Tibial nerve (tissue), 4 donors: ENCODE data around the gene SP5. TPM values are rescaled to one million over a fixed set of nuclear protein-coding genes. Genes with fewer than 3 reads are reported as not detected.

Experiments
- DNase-seq, 2 donors: peaks; one replicate each; pipeline ENCODE4 v3.0.0-alpha.2; 2019; ENCODE audit warnings: low spot score in 2 of 2
- H3K27ac ChIP-seq, 4 donors: fragments of 200-600 bp; sonication (generic) in 3 of 4; one replicate each; pipeline ENCODE4 v1.5.1; 2017 to 2019; ENCODE audit warnings: mild to moderate bottlenecking in 1 of 4
- H3K27me3 ChIP-seq, 2 donors: fragments of 200-600 bp; sonication (generic) in 1 of 2; one replicate each; pipeline versions ENCODE4 v1.5.1 to v1.6.0; 2017 to 2019
- H3K36me3 ChIP-seq, 3 donors: fragments of 200-600 bp; sonication (generic); one replicate each; pipeline ENCODE4 v1.5.1; 2018 to 2019
- H3K4me1 ChIP-seq, 4 donors: fragments of 200-600 bp; sonication (generic) in 3 of 4; one replicate each; pipeline ENCODE4 v1.5.1; 2017 to 2019
- H3K4me3 ChIP-seq, 4 donors: fragments of 200-600 bp; sonication (generic) in 3 of 4; one replicate each; pipeline ENCODE4 v1.5.1; 2017 to 2019; ENCODE audit warnings: mild to moderate bottlenecking in 1 of 4, moderate library complexity in 1 of 4
- H3K9me3 ChIP-seq, 4 donors: fragments of 200-600 bp; sonication (generic) in 3 of 4; one replicate each; pipeline ENCODE4 v1.5.1; 2017 to 2019
- CTCF ChIP-seq, 5 experiments: fragments of 200-600 bp in 3 of 5; fragments of 450-650 bp in 2 of 5; sonication (generic) in 3 of 5; IDR thresholded peaks; one replicate each; pipeline ENCODE4 v1.5.1; 2016 to 2019; ENCODE audit warnings: antibody characterized with exemption in 5 of 5, mild to moderate bottlenecking in 3 of 5, moderate library complexity in 2 of 5
- EP300 ChIP-seq, 2 donors: sonication (generic); formaldehyde crosslinking; IDR thresholded peaks; one replicate each; pipeline ENCODE4 v1.6.1; 2017; ENCODE audit warnings: antibody characterized with exemption in 2 of 2, mild to moderate bottlenecking in 1 of 2
- POLR2A ChIP-seq, 2 donors: fragments of 450-650 bp; IDR thresholded peaks; one replicate each; pipeline ENCODE4 v1.6.1; 2017; ENCODE audit warnings: antibody characterized with exemption in 2 of 2, mild to moderate bottlenecking in 2 of 2, moderate library complexity in 2 of 2
- WGBS, 2 donors: methylation state at CpG; one replicate each; pipeline ENCODE4 v1.1.5; 2018; 5-methylcytosine and 5-hydroxymethylcytosine counted together
- total RNA-seq, 4 donors: library from RNA; depleted of rRNA; stranded (reverse); fragments of >200 nt; gene quantifications; one replicate each; pipeline ENCODE4 v1.1.0, GENCODE V29; 2016

Gene SP5
- total RNA-seq, 4 donors from 2014 or later: 6.6 to 14.1 (median 8.4) TPM

GRCh38 chr2:170685591-170685990 lies 29.5 kb upstream of the SP5 start:
- WGBS, 2 donors: 33 to 46% methylated on average over 4 of the region's 4 CpGs
- DNase-seq: no peak
- Histone ChIP-seq H3K27me3 (no peaks in the 10 kb centered on the region), H3K4me3 (no peak overlapping the region), H3K36me3 (no peaks in the 10 kb centered on the region), H3K4me1 (no peaks in the 10 kb centered on the region), H3K9me3 (no peaks in the 10 kb centered on the region), H3K27ac (no peak overlapping the region)
- no peak for TF ChIP-seq EP300 (IDR thresholded peaks at IDR 0.05)
- no peak for TF ChIP-seq CTCF (IDR thresholded peaks at IDR 0.05)
- no peak for TF ChIP-seq POLR2A (IDR thresholded peaks at IDR 0.05)

GRCh38 chr2:170689481-170689880 lies 25.7 kb upstream of the SP5 start:
- TF ChIP-seq POLR2A (IDR thresholded peaks at IDR 0.05) (no peak), CTCF (IDR thresholded peaks at IDR 0.05) (no peak), EP300 (IDR thresholded peaks at IDR 0.05) (no peak)
- DNase-seq: no peak
- no peaks in the 10 kb centered on the region for H3K9me3 ChIP-seq
- H3K4me3 ChIP-seq: no peak overlapping the region
- no peaks in the 10 kb centered on the region for H3K36me3 ChIP-seq
- WGBS, 2 donors: 92 to 94% methylated on average over 5 of the region's 5 CpGs
- no peaks in the 10 kb centered on the region for H3K4me1 ChIP-seq
- H3K27ac ChIP-seq: no peak overlapping the region
- H3K27me3 ChIP-seq: no peaks in the 10 kb centered on the region

GRCh38 chr2:170690640-170691039 lies 24.5 kb upstream of the SP5 start:
- TF ChIP-seq CTCF (IDR thresholded peaks at IDR 0.05) (no peak), EP300 (IDR thresholded peaks at IDR 0.05) (no peak), POLR2A (IDR thresholded peaks at IDR 0.05) (no peak)
- DNase-seq: no peak
- no peaks in the 10 kb centered on the region for H3K27me3 ChIP-seq
- H3K36me3 ChIP-seq: no peaks in the 10 kb centered on the region
- no peaks in the 10 kb centered on the region for H3K4me1 ChIP-seq
- H3K4me3 ChIP-seq: no peak overlapping the region
- no peak overlapping the region for H3K27ac ChIP-seq
- 74% methylated on average over 8 of the region's 8 CpGs for WGBS, 2 donors
- no peaks in the 10 kb centered on the region for H3K9me3 ChIP-seq

- Histone ChIP-seq H3K27me3 (peaks cover 0 to 5% of the 10 kb centered on the region in 2 donors), H3K4me1 (no peaks in the 10 kb centered on the region), H3K4me3 (no peak overlapping the region), H3K9me3 (no peaks in the 10 kb centered on the region), H3K36me3 (no peaks in the 10 kb centered on the region), H3K27ac (no peak overlapping the region)
- DNase-seq: no peak
- no peak for TF ChIP-seq CTCF (IDR thresholded peaks at IDR 0.05)
- no peak for TF ChIP-seq EP300 (IDR thresholded peaks at IDR 0.05)
- TF ChIP-seq POLR2A (IDR thresholded peaks at IDR 0.05): no peak
- 73 to 74% methylated on average over 11 of the region's 11 CpGs for WGBS, 2 donors
These were observed 20.8 kb upstream of the SP5 start for GRCh38 chr2:170694316-170694715.

DNA sequence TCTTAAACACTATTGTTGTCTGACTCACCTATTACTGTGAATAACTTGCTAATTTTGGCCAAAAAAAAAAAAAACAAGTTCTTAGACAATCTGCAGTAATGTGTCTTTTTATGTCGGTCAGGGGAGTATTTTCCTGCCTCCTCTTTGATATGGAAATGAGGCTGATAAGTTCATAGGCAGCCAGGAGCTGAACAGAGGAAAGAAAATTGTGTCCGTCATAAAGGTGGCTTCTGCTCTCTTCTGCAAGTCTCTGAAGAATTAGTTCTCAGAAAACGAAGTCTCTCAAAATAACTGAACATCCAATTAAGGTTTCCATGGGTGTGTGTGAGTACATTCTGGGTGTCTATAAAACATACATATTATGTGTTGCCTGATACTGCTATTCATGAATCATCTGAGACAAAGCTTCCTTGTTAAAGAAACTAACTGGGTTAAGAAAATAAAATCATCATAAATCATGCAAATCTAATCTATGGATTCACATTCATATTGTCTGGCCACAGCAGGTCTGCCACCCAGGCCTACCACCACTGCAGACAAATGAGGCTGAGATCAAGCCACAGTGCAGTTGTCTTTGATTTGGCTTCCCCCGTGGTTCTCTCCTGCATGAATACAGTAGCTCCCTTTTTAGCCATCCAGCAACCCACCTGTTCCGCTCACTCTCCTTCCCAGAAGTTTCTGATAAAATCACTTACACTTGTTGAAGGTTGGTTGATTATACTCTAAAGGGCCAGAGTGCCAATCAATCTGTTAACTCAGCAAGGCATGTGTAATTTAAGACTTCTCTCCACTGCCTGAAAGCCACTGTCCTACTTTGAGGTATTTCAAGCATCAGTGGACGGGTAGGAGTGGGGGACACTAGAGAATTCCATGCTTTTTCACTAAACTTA lies 19.4 kb upstream of the SP5 start:
- H3K36me3 ChIP-seq: no peaks in the 10 kb centered on the region
- DNase-seq: no peak
- no peaks in the 10 kb centered on the region for H3K9me3 ChIP-seq
- H3K4me1 ChIP-seq: no peaks in the 10 kb centered on the region
- no peak overlapping the region for H3K4me3 ChIP-seq
- 60 to 65% methylated on average over 6 of the region's 6 CpGs for WGBS, 2 donors
- no peak for TF ChIP-seq CTCF (IDR thresholded peaks at IDR 0.05)
- no peak for TF ChIP-seq EP300 (IDR thresholded peaks at IDR 0.05)
- no peak for TF ChIP-seq POLR2A (IDR thresholded peaks at IDR 0.05)
- H3K27me3 ChIP-seq: peaks cover 0 to 5% of the 10 kb centered on the region in 2 donors
- no peak overlapping the region for H3K27ac ChIP-seq
